Cardiac muscle cell (in vitro differentiated cells and primary cell): Measurements from ENCODE around the gene COL6A2. TPM values are rescaled to one million over a fixed set of nuclear protein-coding genes. Genes with fewer than 3 reads are reported as not detected.

Experiments
- DNase-seq, 2 donors: peaks; one replicate each; pipeline versions ENCODE4 v3.0.0 to v3.0.0-alpha.2; 2010 to 2017; ENCODE audit warnings: low read depth in 1 of 2, low spot score in 1 of 2
- H3K27ac ChIP-seq: fragments of 200-600 bp; sonication (generic); 2 replicates; pipeline ENCODE4 v1.5.1; 2016
- H3K27me3 ChIP-seq: fragments of 200-600 bp; sonication (generic); 2 replicates; pipeline ENCODE4 v1.6.0; 2016; ENCODE audit warnings: control low read depth
- H3K36me3 ChIP-seq: fragments of 200-600 bp; sonication (generic); 2 replicates; pipeline ENCODE4 v1.5.1; 2016; ENCODE audit warnings: control low read depth
- H3K4me1 ChIP-seq: fragments of 200-600 bp; sonication (generic); 2 replicates; pipeline ENCODE4 v1.8.1; 2017; ENCODE audit warnings: low read depth, mild to moderate bottlenecking, mixed run types
- H3K4me3 ChIP-seq: fragments of 200-600 bp; sonication (generic); 2 replicates; pipeline ENCODE4 v1.5.1; 2016; ENCODE audit warnings: mild to moderate bottlenecking
- H3K9me3 ChIP-seq: fragments of 200-600 bp; sonication (generic); 2 replicates; pipeline ENCODE4 v1.5.1; 2017; ENCODE audit warnings: low read depth, mild to moderate bottlenecking, control low read depth
- polyA plus RNA-seq: library from polyadenylated mRNA; unstranded; fragments of >200 nt; fragmentation: Nextera tagmentation; extraction: Ambion mirVana; gene quantifications from 2 replicates; pipeline ENCODE4 v1.2.1, GENCODE V29; 2016
- total RNA-seq: library from RNA; depleted of rRNA; stranded (reverse); fragments of >200 nt; gene quantifications from 2 replicates; pipeline ENCODE4 v1.2.3, GENCODE V29; 2016
- TF ChIP-seq, protein P1 (sequence below): IDR thresholded peaks from 2 replicates; pipeline ENCODE4 v1.5.1; 2012; ENCODE audit warnings: low read depth, mild to moderate bottlenecking, low read length

The COL6A2 gene
- total and polyA plus RNA-seq, 2 experiments from 2014 or later = 153 to 260 TPM

GRCh38 chr21:46093668-46094400 is 4.1 kb upstream of the COL6A2 start:
- TF ChIP-seq, protein P1, sequence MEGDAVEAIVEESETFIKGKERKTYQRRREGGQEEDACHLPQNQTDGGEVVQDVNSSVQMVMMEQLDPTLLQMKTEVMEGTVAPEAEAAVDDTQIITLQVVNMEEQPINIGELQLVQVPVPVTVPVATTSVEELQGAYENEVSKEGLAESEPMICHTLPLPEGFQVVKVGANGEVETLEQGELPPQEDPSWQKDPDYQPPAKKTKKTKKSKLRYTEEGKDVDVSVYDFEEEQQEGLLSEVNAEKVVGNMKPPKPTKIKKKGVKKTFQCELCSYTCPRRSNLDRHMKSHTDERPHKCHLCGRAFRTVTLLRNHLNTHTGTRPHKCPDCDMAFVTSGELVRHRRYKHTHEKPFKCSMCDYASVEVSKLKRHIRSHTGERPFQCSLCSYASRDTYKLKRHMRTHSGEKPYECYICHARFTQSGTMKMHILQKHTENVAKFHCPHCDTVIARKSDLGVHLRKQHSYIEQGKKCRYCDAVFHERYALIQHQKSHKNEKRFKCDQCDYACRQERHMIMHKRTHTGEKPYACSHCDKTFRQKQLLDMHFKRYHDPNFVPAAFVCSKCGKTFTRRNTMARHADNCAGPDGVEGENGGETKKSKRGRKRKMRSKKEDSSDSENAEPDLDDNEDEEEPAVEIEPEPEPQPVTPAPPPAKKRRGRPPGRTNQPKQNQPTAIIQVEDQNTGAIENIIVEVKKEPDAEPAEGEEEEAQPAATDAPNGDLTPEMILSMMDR = no peak
- no peaks in the 10 kb centered on the region for H3K27me3 ChIP-seq
- H3K4me3 ChIP-seq = no peak overlapping the region
- DNase-seq = no peak
- no peak overlapping the region for H3K27ac ChIP-seq
- H3K9me3 ChIP-seq = no peaks in the 10 kb centered on the region
- no peaks in the 10 kb centered on the region for H3K4me1 ChIP-seq
- H3K36me3 ChIP-seq = no peaks in the 10 kb centered on the region

DNA sequence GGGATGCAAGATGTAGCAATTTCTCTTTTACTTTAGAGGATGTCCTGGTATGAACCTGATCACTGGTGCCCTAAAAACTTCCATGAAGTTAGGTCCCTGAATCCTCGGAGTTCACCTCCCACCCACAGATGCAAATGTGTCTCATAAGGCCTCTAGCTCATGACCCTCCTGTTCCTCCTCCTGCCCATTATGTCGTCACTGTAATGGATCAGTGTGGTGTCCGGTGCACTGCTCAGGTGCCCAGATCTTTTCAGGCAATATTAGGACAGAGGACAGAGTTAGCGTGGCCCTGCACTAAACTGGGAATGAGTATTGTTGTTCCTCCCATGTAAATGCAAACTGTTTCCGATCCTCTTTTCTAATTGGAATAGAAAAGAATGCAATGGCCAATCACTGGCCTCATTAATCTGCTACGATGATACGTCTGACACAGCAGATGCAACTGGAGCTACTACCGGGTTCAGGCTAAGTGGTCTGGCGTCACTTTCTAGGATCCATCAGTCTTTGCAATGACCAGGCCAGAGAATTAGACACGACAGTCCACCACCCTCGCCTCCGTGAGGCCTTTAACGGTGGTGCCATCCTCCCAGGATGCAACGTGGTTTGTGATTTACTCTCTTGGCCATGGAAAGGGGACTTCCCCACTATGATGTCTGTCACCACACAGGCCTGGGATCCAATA is 3.4 kb upstream of the COL6A2 start:
- H3K4me1 ChIP-seq = no peaks in the 10 kb centered on the region

GRCh38 chr21:46095083-46095719 is 2.7 kb upstream of the COL6A2 start:
- H3K9me3 ChIP-seq = no peaks in the 10 kb centered on the region
- H3K36me3 ChIP-seq = no peaks in the 10 kb centered on the region
- H3K27me3 ChIP-seq = no peaks in the 10 kb centered on the region
- no peak for DNase-seq
- no peaks in the 10 kb centered on the region for H3K4me1 ChIP-seq
- H3K4me3 ChIP-seq = no peak overlapping the region
- H3K27ac ChIP-seq = no peak overlapping the region
- TF ChIP-seq, protein P1 = no peak

More for the DNA sequence above, 3.4 kb upstream of the COL6A2 start:
- Histone ChIP-seq H3K27ac (no peak overlapping the region), H3K27me3 (no peaks in the 10 kb centered on the region), H3K36me3 (no peaks in the 10 kb centered on the region), H3K4me3 (no peak overlapping the region), H3K9me3 (no peaks in the 10 kb centered on the region)
- no peak for DNase-seq
- TF ChIP-seq, protein P1 = no peak

DNA sequence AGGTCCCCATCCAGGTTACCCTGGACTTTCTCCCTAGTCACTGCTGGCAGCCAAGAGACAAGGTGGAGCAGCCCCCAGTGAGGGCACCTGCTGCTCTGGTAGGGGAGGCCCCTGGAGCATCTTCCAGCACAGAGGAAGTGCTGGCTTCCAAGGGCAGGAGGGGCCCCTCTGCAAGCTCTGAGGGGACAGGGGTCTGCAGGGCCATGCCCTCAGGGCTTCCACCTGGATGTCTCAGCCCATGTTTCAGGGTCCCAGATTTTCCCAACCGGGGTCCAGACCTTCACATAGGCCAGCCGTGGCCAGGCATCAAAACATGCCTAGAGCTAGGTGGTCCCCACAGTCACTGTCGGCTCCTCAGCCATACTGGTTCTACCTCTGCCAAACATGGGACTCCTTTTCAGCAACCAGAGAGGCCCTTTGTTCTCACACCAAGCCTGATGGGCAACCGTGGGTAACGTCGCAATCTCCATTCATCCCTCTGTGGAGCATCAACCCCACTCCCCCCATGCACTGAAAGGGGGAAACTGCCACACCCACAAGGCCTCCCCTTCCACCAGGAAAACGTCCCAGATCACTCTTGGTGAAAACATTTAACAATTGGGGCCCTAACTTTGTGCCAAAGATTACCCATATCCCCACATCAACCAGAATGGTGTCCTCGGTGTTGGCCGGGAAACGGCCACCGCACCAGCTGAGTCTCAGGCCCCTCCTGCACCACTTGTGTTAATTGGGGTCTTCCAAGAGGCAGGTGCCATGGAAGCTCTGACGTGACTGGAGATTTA is 1.9 kb upstream of the COL6A2 start:
- Histone ChIP-seq H3K9me3 (no peaks in the 10 kb centered on the region), H3K27me3 (no peaks in the 10 kb centered on the region), H3K4me3 (no peak overlapping the region), H3K4me1 (no peaks in the 10 kb centered on the region), H3K27ac (no peak overlapping the region), H3K36me3 (no peaks in the 10 kb centered on the region)
- no peak for DNase-seq
- TF ChIP-seq, protein P1 = no peak

- Histone ChIP-seq H3K36me3 (no peaks in the 10 kb centered on the region), H3K4me3 (no peak overlapping the region), H3K27me3 (no peaks in the 10 kb centered on the region), H3K9me3 (no peaks in the 10 kb centered on the region), H3K4me1 (no peaks in the 10 kb centered on the region), H3K27ac (no peak overlapping the region)
- TF ChIP-seq, protein P1 = no peak
- no peak for DNase-seq
These were observed 1.1 kb upstream of the COL6A2 start for GRCh38 chr21:46096596-46097335.
